ENCODE results near the gene WNK2.
"Not testable (repeated sequence)": the region's sequence is repeated elsewhere in the genome, so short reads cannot be mapped to it uniquely, and the experiment has no call there.

Gene WNK2

GRCh38 chr9:93343663-93344062 lies 159.7 kb downstream of the WNK2 start:
- FAIRE-seq: no peak

GRCh38 chr9:93345643-93346230 lies 161.8 kb downstream of the WNK2 start:
- no peak for FAIRE-seq

GRCh38 chr9:93346231-93347112 lies 162.5 kb downstream of the WNK2 start:
- no peak for FAIRE-seq

GRCh38 chr9:93347371-93347975 lies 163.5 kb downstream of the WNK2 start:
- FAIRE-seq: not testable (repeated sequence)

- FAIRE-seq: not testable (repeated sequence)
Measured at GRCh38 chr9:93353413-93354310, 169.7 kb downstream of the WNK2 start.

- FAIRE-seq: no peak
Measured at GRCh38 chr9:93354451-93354850, 170.5 kb downstream of the WNK2 start.

- FAIRE-seq: no peak
Measured at GRCh38 chr9:93355827-93356226, 171.9 kb downstream of the WNK2 start.

GRCh38 chr9:93357649-93358048 lies 173.7 kb downstream of the WNK2 start:
- no peak for FAIRE-seq

GRCh38 chr9:93359907-93360306 lies 176.0 kb downstream of the WNK2 start:
- FAIRE-seq: not testable (repeated sequence)

GRCh38 chr9:93361995-93362394 lies 178.1 kb downstream of the WNK2 start:
- no peak for FAIRE-seq

GRCh38 chr9:93364734-93365426 lies 180.9 kb downstream of the WNK2 start:
- no peak for FAIRE-seq

- no peak for FAIRE-seq
Measured at GRCh38 chr9:93365427-93366118, 181.6 kb downstream of the WNK2 start.

- no peak for FAIRE-seq
Measured at GRCh38 chr9:93366119-93366447, 182.1 kb downstream of the WNK2 start.

- not testable (repeated sequence) for FAIRE-seq
Measured at GRCh38 chr9:93366486-93366885, 182.5 kb downstream of the WNK2 start.

- no peak for FAIRE-seq
Measured at GRCh38 chr9:93368437-93368836, 184.5 kb downstream of the WNK2 start.

- no peak for FAIRE-seq
Measured at GRCh38 chr9:93369686-93370085, 185.7 kb downstream of the WNK2 start.

All from A204.1 (cell line).